SK-N-MC (cell line): Measurements from ENCODE around the gene WDR45.
A peak's percentile ranks its signal among the peaks of the same experiment; 100 is the strongest.

ENCODE experiments used
- DNase-seq: peaks from one replicate; pipeline ENCODE4 v3.0.0-alpha.2; 2011; ENCODE audit warnings: low read depth, low spot score
- H3K27ac ChIP-seq: fragments of 200-600 bp; sonication (generic); 2 replicates; pipeline ENCODE4 v1.5.1; 2016; ENCODE audit warnings: mixed run types
- H3K36me3 ChIP-seq: fragments of 200-600 bp; sonication (generic); 2 replicates; pipeline ENCODE4 v1.6.1; 2017; ENCODE audit warnings: antibody characterized with exemption, low read length, mixed read lengths; ENCODE audit not compliant: insufficient read depth
- H3K4me3 ChIP-seq: fragments of 200-600 bp; sonication (generic); 2 replicates; pipeline ENCODE4 v1.5.1; 2016
- H3K9ac ChIP-seq: fragments of 200-600 bp; sonication (generic); 2 replicates; pipeline ENCODE4 v1.8.0; 2017; ENCODE audit warnings: mixed run types, mixed read lengths; ENCODE audit not compliant: insufficient read length
- H3K9me3 ChIP-seq: fragments of 200-600 bp; sonication (generic); 2 replicates; pipeline ENCODE4 v1.6.1; 2017; ENCODE audit warnings: low read depth, mild to moderate bottlenecking, antibody characterized with exemption, low read length, moderate library complexity, mixed read lengths
- EZH2 ChIP-seq: fragments of 200-600 bp; sonication (generic); IDR thresholded peaks from one replicate; pipeline ENCODE4 v1.6.1; 2017; ENCODE audit warnings: antibody characterized with exemption
- FOXP2 ChIP-seq: optimal IDR thresholded peaks from 2 replicates; pipeline ENCODE3; 2011; ENCODE audit warnings: mild to moderate bottlenecking, moderate library complexity; ENCODE audit not compliant: insufficient read depth; ENCODE audit errors: extremely low read length, control extremely low read depth
- POLR2AphosphoS5 ChIP-seq: IDR thresholded peaks from 2 replicates; pipeline ENCODE4 v1.6.1; 2012; ENCODE audit warnings: mild to moderate bottlenecking, low read depth, low read length, borderline replicate concordance

WDR45 gene

GRCh38 chrX:49053223-49054072 lies 26.2 kb downstream of the WDR45 start:
- Histone ChIP-seq H3K27ac (no peak overlapping the region), H3K36me3 (no peaks in the 10 kb centered on the region), H3K9me3 (no peaks in the 10 kb centered on the region), H3K9ac (peak overlapping the region; percentile 68), H3K4me3 (peak overlapping the region; percentile 78)
- TF ChIP-seq POLR2AphosphoS5 = no peak
- no peak for TF ChIP-seq FOXP2
- no peak for TF ChIP-seq EZH2
- DNase-seq = no peak

GRCh38 chrX:49043987-49044281 lies 35.8 kb downstream of the WDR45 start:
- H3K9ac ChIP-seq = peak overlapping the region; percentile 77
- peak overlapping the region; percentile 66; the same call in 1 of the 2 replicates for H3K27ac ChIP-seq
- H3K36me3 ChIP-seq = peaks cover 6% of the 10 kb centered on the region
- TF ChIP-seq EZH2 (no peak), POLR2AphosphoS5 (no peak), FOXP2 (no peak)
- H3K9me3 ChIP-seq = no peaks in the 10 kb centered on the region
- peak overlapping the region; percentile 76 for H3K4me3 ChIP-seq
- DNase-seq = no peak

- H3K27ac ChIP-seq = peak within 1 kb of the TSS; percentile 74
- H3K9me3 ChIP-seq = no peaks in the 10 kb centered on the region
- TF ChIP-seq POLR2AphosphoS5 (no peak), EZH2 (no peak), FOXP2 (no peak)
- peak; percentile 95 for DNase-seq
- H3K36me3 ChIP-seq = peaks cover 11% of the 10 kb centered on the region
- peak within 1 kb of the TSS; percentile 81 for H3K4me3 ChIP-seq
- H3K9ac ChIP-seq = peak within 1 kb of the TSS; percentile 86
These were observed 36.3 kb downstream of the WDR45 start, which contains the start of gene TFE3 for GRCh38 chrX:49043220-49043986. Gene TFE3, minus strand, starts transcription at chrX:49043357. Its CDS starts 131 bp downstream, at chrX:49043226.

GRCh38 chrX:49042581-49043219 lies 37.0 kb downstream of the WDR45 start:
- Histone ChIP-seq H3K9ac (peak overlapping the region; percentile 86), H3K36me3 (peaks cover 18% of the 10 kb centered on the region), H3K27ac (peak overlapping the region; percentile 74), H3K4me3 (peak overlapping the region; percentile 81), H3K9me3 (no peaks in the 10 kb centered on the region)
- no peak for DNase-seq
- TF ChIP-seq EZH2 (no peak), POLR2AphosphoS5 (no peak)

- H3K9me3 ChIP-seq = no peaks in the 10 kb centered on the region
- no peak for TF ChIP-seq FOXP2
- TF ChIP-seq EZH2 = no peak
- TF ChIP-seq POLR2AphosphoS5 = no peak
- H3K27ac ChIP-seq = peak overlapping the region; percentile 74
- DNase-seq = no peak
- peak overlapping the region; percentile 86 for H3K9ac ChIP-seq
- peaks cover 26% of the 10 kb centered on the region for H3K36me3 ChIP-seq
- H3K4me3 ChIP-seq = peak overlapping the region; percentile 81
These were observed 37.7 kb downstream of the WDR45 start for GRCh38 chrX:49041744-49042580.

GRCh38 chrX:49040376-49040955 lies 39.2 kb downstream of the WDR45 start:
- Histone ChIP-seq H3K4me3 (peak overlapping the region; percentile 81), H3K27ac (peak overlapping the region; percentile 79), H3K9ac (peak overlapping the region; percentile 43)

GRCh38 chrX:49039598-49040375 lies 39.9 kb downstream of the WDR45 start:
- no peaks in the 10 kb centered on the region for H3K9me3 ChIP-seq
- H3K36me3 ChIP-seq = peaks cover 28% of the 10 kb centered on the region
- DNase-seq = peak; percentile 84
- peak overlapping the region; percentile 45 for H3K9ac ChIP-seq
- peak overlapping the region; percentile 89 for H3K27ac ChIP-seq
- TF ChIP-seq POLR2AphosphoS5 (peak; percentile 52; the same call in 1 of the 2 replicates), FOXP2 (no peak)
- peak overlapping the region; percentile 81 for H3K4me3 ChIP-seq

More at GRCh38 chrX:49040376-49040955, 39.2 kb downstream of the WDR45 start:
- TF ChIP-seq FOXP2 (no peak), EZH2 (no peak)
- Histone ChIP-seq H3K36me3 (peaks cover 28% of the 10 kb centered on the region), H3K9me3 (no peaks in the 10 kb centered on the region)
- no peak for DNase-seq
